ENCODE measurements around the gene AP3S2.

AP3S2 gene

GRCh38 chr15:89780601-89781000, 113.2 kb downstream of the AP3S2 start:
- no peak for TF ChIP-seq CTCF (IDR thresholded peaks at IDR 0.05; ENCODE audit: extremely low read depth, missing control alignments)
- DNase-seq (ENCODE audit: low spot score) = no peak

All from GM20000 (cell line).